HUES64 (cell line): Measurements from ENCODE around the gene PANK4.
"Not testable (repeated sequence)": the region's sequence is repeated elsewhere in the genome, so short reads cannot be mapped to it uniquely, and the experiment has no call there.

Experiments used
- H3K27ac ChIP-seq: 2 replicates; pipeline ENCODE4 v1.7.0; 2013; ENCODE audit warnings: low read depth, low read length, inconsistent platforms
- H3K27me3 ChIP-seq: 2 replicates; pipeline ENCODE4 v1.6.1; 2013; ENCODE audit warnings: mild to moderate bottlenecking, low read length; ENCODE audit not compliant: insufficient read depth
- H3K36me3 ChIP-seq: 2 replicates; pipeline ENCODE4 v1.6.1; 2013; ENCODE audit warnings: mild to moderate bottlenecking, low read length; ENCODE audit not compliant: insufficient read depth
- H3K4me1 ChIP-seq: 2 replicates; pipeline ENCODE4 v1.6.1; 2013; ENCODE audit warnings: mild to moderate bottlenecking, low read length, moderate library complexity; ENCODE audit not compliant: insufficient read depth
- H3K4me3 ChIP-seq: 2 replicates; pipeline ENCODE4 v1.5.1; 2013; ENCODE audit warnings: mild to moderate bottlenecking, low read length, moderate library complexity
- H3K9ac ChIP-seq: 2 replicates; pipeline ENCODE4 v1.6.1; 2013; ENCODE audit warnings: mild to moderate bottlenecking, low read depth, low read length
- H3K9me3 ChIP-seq: 2 replicates; pipeline ENCODE4 v1.6.1; 2013; ENCODE audit warnings: low read depth, low read length; ENCODE audit not compliant: insufficient read depth
- WGBS: fragments of 150-250, 120-280 bp; methylation state at CpG from one replicate; pipeline ENCODE4 v1.1.7; 2013; ENCODE audit warnings: missing lambda C conversion rate; 5-methylcytosine and 5-hydroxymethylcytosine counted together

Gene PANK4

DNA sequence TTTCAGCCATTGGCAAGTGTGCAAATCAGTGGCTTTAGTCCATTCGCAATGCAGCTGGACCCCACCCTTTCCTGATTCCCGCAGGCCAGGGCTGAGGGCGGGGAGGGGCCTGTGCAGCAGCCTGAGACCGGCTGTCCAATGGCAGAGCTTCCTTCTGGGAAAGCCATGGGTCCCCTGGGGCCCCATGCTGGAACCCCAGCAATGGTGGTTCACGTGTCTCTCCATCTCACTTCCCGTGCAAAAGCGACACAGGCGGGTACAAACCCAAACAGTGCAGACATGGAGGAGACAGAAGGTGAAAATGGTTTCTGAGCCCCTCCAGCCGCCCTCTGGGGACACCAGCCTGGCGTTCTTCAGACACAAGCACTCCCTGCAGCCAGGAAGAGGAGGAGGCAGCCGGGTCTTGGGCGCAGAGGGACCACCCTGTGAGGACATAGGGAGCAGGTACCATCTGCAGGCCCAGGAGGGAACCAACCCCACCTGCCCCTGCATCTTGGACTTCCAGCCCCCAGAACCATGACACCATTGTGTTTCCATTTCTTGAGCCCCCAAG, 24.0 kb upstream of the PANK4 start:
- not testable (repeated sequence) for H3K9ac ChIP-seq, H3K27ac ChIP-seq, H3K9me3 ChIP-seq, H3K4me3 ChIP-seq, H3K36me3 ChIP-seq, H3K27me3 ChIP-seq
- H3K4me1 ChIP-seq: peaks cover 16% of the 10 kb centered on the region; the same call in 1 of the 2 replicates
- WGBS: 86% methylated on average over 10 of the region's 12 CpGs

DNA sequence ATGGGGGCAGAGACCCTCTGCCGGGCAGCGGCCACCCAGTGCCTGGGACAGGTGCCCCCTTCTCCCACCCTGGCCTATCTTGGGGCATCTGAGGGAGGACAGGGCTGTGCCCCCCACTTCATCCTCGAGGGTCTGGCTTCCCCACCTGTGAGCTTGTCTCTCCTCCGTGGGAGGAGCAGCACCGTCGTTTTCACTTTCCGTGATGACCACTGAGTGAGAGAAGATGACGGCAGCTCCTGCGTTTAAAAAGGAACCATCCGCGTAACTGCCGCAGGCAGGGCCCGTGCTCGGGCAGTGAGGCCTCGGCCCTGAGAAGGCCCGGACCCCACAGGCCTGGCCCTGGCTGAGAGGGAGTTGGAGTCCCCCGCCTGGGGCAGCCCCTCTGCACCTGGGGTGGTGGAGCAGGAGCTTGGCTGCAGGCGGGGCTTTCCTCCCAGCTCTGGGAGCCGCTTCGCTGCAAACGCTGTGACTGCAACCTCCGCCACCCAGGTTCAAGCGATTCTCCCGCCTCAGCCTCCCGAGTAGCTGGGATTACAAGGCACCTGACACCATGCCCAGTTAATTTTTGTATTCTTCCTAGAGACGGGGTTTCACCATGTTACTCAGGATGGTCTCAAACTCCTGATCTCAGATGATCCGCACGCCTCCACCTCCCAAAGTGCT, 23.1 kb upstream of the PANK4 start:
- H3K4me3 ChIP-seq, H3K9ac ChIP-seq, H3K27ac ChIP-seq: not testable (repeated sequence)

DNA sequence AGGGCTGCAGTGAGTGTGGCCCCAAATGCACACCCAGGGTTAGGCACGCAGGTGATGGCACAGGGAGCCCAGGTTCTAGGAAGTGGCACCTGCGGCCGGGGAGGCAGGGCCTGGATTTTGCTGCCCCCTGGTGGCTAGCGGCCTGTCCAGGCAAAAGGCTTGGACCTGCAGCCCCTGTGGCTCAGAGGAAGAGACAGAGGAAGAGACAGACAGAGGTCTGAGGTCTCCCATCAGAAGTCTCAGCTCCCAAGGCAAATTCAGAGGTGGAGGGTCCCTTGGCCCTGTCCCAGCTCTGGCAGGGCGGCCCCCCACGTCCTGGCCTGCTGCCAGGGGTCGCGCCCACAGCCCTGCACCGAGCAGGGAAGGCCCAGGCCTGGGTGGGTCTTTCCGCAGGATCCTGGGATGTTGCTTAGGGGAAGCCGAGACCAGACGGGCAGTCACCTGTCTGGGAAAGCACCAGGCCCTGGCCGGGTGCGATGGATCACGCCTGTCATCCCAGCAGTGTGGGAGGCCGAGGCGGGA, 21.7 kb upstream of the PANK4 start:
- 43% methylated on average over 17 of the region's 17 CpGs for WGBS
- peaks cover 36% of the 10 kb centered on the region for H3K4me1 ChIP-seq

More for the DNA sequence above, 23.1 kb upstream of the PANK4 start:
- H3K27me3 ChIP-seq, H3K9me3 ChIP-seq, H3K36me3 ChIP-seq: not testable (repeated sequence)
- WGBS: 91% methylated on average over 24 of the region's 28 CpGs
- H3K4me1 ChIP-seq: peaks cover 25% of the 10 kb centered on the region; the same call in 1 of the 2 replicates

DNA sequence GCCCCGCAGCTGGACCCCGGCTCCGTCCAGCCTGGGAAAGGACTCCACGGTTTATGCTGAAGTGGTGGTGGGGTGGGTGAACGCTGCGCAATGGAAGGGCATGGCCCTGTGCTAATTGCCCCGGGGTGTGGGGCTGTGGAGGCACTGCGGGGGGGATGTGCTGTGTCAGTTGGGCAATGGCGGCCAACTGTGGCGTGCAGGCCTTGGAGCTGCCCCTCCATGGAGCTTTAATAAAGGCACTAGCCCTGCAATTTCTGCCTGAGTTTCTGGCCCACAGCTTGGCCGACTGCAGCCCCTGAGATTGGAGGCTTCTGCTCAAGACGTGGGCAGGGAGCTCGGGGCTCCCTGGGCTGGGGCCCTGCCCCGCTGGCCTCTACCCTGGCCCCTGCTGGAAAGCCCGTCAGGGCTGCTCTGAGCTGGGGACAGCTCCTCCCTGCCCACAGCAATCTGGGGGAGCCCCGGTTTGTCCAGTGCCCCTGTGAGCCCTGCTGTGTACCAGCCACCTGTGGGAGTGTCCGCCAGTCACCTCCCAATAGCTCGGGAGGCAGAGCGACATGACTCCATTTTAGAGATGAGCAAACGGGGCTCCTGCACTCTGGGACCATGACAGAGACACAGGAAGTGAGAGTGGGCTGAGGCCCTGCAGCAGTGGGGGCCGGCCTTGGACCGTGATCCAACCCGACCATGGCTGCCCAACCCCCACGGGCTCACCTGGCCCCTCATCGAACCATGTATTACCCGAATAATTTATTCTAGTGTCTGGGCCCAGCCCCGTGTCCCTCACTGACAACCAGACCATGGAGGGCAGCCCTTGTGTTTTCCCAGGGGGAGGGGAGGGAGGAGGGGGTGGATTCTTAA, 21.0 kb upstream of the PANK4 start:
- peak overlapping the region; percentile 42; the same call in 1 of the 2 replicates for H3K9ac ChIP-seq
- peaks cover 38% of the 10 kb centered on the region for H3K4me1 ChIP-seq
- H3K9me3 ChIP-seq: no peaks in the 10 kb centered on the region
- H3K27ac ChIP-seq: peak overlapping the region; percentile 79; the same call in 1 of the 2 replicates
- H3K27me3 ChIP-seq: peaks cover 9% of the 10 kb centered on the region; the same call in 1 of the 2 replicates
- H3K36me3 ChIP-seq: no peaks in the 10 kb centered on the region
- peak overlapping the region; percentile 66 for H3K4me3 ChIP-seq
- 10% methylated on average over 27 of the region's 27 CpGs for WGBS

More for the DNA sequence above, 21.7 kb upstream of the PANK4 start:
- no peaks in the 10 kb centered on the region for H3K9me3 ChIP-seq
- peak overlapping the region; percentile 66 for H3K4me3 ChIP-seq
- H3K27me3 ChIP-seq: peaks cover 9% of the 10 kb centered on the region; the same call in 1 of the 2 replicates
- peak overlapping the region; percentile 12; the same call in 1 of the 2 replicates for H3K27ac ChIP-seq
- no peaks in the 10 kb centered on the region for H3K36me3 ChIP-seq
- no peak overlapping the region for H3K9ac ChIP-seq

DNA sequence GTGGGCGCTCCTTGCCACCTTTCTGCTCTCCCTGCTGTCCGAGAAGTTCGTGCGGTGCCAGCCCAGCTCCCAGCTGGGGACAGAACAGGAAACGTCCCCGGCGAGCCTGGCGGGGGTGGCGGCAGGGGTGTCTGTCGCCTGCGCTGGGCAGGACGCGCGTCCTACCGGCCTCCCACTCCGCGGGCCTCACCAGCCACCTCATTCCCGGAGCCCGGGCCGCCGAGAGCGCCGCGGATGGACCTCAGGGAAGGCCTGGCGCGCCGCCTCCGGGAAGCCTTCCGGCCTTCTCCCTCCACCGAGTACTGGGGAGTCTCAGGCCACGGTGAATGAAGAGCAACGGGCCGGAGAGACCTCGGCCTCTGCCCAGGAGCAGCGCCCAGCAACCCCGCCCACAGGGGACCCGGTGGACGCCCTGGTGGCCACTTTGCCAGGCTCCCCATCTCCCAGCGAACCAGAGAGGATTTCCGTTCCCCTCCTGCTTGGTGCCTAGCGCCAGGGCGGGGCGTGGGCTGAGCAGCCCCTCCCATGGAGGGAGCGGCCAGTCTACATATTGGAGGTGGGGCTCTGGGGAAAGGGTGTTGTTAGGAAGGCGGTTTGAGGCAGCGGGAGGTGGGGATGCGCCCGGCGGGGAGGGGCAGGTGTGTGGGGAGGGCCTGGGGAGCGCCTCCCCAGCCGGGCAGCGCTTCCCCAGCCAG, 20.3 kb upstream of the PANK4 start:
- peaks cover 38% of the 10 kb centered on the region for H3K4me1 ChIP-seq
- H3K27ac ChIP-seq: peak overlapping the region; percentile 79; the same call in 1 of the 2 replicates
- H3K27me3 ChIP-seq: peaks cover 13% of the 10 kb centered on the region; the same call in 1 of the 2 replicates
- H3K36me3 ChIP-seq: no peaks in the 10 kb centered on the region
- peak overlapping the region; percentile 67 for H3K9ac ChIP-seq
- H3K4me3 ChIP-seq: peak overlapping the region; percentile 66
- WGBS: under 1% methylated on average over 52 of the region's 52 CpGs
- H3K9me3 ChIP-seq: no peaks in the 10 kb centered on the region

DNA sequence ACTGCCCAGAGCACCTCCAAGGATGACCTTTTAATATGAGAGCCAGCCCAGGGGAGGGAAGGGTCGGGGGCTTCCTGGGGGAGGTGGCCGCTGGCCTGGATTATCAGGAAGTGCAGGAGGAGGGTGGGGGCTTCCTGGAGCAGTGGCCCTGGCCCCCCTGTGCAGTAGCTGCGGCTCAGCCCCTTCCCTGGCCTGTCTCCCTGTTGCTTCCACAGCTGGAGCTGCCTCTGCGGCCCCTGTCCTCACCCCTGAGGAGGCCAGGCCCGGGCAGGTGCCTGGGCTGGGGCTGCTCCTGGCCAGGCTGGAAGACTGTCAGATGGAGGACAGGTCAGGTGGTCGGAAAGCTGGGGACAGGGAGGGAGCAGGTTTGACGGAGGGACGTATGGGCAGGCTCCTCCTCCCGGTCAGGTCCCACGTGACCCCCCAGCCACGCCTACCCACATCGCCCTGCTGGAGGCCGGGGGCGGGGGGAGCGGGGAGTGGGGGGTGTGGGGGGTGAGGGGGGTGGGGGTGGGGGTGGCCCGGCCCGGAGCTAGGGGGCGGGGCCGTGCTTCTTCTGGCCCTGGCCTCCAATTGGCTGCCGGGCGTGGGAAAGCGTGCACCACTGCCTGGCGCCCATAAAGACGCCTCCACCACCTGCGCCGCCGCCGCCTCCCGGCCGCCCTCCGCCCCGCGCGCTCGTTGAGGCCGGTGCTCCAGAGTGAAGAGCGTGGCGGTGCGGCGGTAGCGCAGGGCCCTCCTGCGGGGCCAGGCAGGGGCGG, 19.5 kb upstream of the PANK4 start:
- Histone ChIP-seq H3K4me3 (peak overlapping the region; percentile 66), H3K36me3 (no peaks in the 10 kb centered on the region), H3K9ac (peak overlapping the region; percentile 67; the same call in 1 of the 2 replicates), H3K9me3 (no peaks in the 10 kb centered on the region), H3K27me3 (peaks cover 16% of the 10 kb centered on the region; the same call in 1 of the 2 replicates), H3K27ac (peak overlapping the region; percentile 79; the same call in 1 of the 2 replicates), H3K4me1 (peaks cover 38% of the 10 kb centered on the region)
- 2% methylated on average over 34 of the region's 43 CpGs for WGBS

DNA sequence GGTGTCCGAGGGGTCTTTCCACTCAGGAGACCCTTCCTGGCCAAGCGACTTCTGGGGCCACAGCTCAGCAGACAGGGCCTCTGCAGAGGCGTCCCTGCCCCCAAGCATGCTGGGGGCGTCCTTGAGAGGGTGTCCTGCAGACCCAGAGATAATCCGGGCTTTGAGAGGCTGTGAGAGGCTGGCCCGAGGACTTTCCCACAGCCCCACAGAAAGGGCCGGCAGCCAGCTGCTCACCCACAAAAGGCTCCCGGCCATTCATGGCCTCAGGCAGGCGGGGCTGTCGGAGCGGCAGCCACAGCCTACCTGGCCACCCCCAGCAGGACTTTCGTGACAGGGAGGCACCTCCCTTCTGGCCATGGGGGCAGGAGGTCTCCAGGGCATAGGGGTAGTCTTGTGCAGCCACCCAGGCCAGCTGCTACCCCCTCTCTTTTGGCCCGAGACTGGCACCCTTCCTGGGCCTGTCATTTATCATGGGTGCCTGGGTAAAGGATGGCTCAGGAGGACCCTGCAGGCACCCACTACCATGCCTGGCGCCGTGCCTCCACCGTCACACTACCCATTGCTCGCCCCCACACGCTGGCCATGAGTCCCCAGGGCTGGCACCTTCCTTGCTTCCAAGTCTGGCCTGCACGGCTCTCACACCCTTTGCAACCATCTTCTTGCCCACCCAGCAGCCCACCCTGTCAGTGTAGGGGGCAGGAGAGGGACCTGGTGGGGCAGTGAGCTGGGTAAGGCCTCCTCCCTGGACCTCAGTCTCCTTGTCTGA, 18.7 kb upstream of the PANK4 start:
- Histone ChIP-seq H3K27ac (no peak overlapping the region), H3K27me3 (peaks cover 21% of the 10 kb centered on the region), H3K9me3 (no peaks in the 10 kb centered on the region), H3K4me3 (no peak overlapping the region), H3K4me1 (peaks cover 38% of the 10 kb centered on the region), H3K9ac (no peak overlapping the region), H3K36me3 (no peaks in the 10 kb centered on the region)
- 78% methylated on average over 19 of the region's 19 CpGs for WGBS

DNA sequence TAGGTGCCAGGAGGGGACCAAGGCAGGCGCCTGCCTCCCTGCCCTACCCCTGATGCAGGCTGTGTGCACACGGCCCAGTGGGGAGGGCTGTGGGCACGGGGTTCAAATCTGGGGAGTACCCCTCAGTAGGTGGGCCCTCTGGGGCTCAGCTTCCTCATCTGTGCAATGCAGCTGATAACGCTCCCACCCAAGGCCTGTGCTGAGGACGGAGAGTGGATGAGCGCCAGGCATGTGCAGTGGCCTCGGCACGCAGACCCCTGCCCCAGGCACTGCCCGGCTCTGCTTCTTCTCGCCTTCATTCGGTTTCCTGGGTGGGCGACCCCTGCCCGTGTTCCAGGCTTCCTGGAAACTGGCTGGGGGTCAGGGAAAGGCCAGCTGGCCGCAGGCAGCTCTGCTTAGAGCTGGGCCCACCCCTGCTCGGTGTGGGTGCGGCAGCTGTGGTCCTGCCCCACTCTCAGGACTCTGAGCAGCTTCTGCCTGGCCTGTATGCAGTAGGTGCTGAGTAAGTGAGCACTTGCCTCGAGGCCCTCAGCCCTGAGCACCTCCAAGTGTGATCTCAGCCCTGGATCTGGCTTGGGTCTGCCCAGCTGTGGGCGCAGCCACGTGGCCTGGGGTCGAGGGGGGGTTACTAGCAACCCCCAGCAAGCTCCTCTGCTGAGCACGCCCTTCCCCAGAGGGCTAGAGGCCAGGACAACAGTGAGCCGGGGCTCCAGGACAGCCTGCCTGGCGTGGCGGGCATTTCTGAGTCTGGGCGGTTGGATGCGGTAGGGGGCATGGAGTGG, 17.9 kb upstream of the PANK4 start:
- H3K27ac ChIP-seq: no peak overlapping the region
- H3K9me3 ChIP-seq: no peaks in the 10 kb centered on the region
- H3K4me3 ChIP-seq: no peak overlapping the region
- 80% methylated on average over 26 of the region's 26 CpGs for WGBS
- H3K9ac ChIP-seq: peak overlapping the region; percentile 20; the same call in 1 of the 2 replicates
- peaks cover 21% of the 10 kb centered on the region for H3K27me3 ChIP-seq
- no peaks in the 10 kb centered on the region for H3K36me3 ChIP-seq
- H3K4me1 ChIP-seq: peaks cover 38% of the 10 kb centered on the region

DNA sequence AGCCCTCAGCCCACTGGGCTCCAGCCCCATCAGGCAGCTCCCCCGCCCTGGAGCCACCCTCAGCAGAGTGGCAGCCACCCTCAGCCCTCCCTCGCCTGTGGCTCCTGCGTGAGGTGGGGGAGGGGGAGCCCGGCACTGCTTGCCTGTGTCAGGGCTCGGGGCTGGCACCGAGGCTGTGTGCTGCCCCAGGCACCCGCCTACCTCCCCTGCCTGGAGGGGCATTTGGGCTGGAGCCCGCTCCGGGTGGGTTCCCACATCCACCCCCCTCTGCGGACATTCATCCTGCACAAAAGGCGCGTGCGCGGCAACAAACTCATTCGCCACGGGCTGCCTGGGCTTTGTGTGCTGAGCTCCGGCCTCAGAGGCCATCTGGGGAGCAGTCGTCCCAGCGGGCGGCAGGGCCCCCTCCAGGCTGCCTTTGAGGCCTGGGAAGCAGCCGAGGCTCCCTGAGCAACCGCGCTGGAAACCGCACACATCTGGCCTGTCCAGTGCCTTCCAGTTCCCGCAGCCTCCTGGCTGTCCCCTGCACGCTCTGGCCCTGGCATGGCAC, 17.2 kb upstream of the PANK4 start:
- Histone ChIP-seq H3K27me3 (peaks cover 24% of the 10 kb centered on the region), H3K36me3 (no peaks in the 10 kb centered on the region), H3K27ac (no peak overlapping the region), H3K9ac (peak overlapping the region; percentile 20; the same call in 1 of the 2 replicates), H3K9me3 (no peaks in the 10 kb centered on the region), H3K4me1 (peaks cover 33% of the 10 kb centered on the region), H3K4me3 (no peak overlapping the region)
- WGBS: 38% methylated on average over 25 of the region's 26 CpGs
